Cortex of kidney (tissue), 1 donor: ENCODE data around the gene UTF1.

Experiments
- DNase-seq: peaks from one replicate; lab custom pipeline; 2025; lab: John Stamatoyannopoulos, UW

UTF1 gene

DNA sequence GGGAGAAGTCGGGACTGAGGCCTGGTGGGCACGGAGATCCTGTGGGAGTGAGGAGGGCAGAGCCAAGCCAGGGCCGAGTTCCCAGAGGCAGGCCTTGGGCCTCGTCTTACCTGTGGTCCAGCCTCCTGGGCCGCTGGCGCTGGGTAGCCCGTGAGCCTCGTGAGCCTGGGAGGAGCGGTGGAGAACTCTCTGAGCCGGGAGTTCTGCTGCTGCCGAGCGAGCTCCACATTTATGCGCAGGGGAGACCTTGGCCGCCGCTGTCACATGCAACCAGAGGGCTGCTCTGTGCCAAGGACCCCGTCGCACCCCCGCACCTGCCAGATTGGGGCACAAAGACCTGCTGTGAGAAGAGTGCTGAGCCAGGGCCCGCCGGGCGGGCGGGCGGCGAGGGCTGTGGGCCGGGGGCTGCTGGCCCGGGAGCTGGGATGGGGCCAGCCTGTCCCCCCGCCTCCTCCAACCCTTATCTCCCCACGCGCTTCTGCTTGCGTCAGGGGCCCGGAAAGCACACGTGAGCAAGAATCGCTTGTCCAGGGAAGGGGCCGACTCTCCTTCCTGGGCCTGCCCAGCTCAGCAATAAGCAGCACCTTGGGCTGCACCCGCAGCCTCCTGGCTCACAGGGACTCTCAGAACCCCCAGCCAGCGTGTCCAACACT lies 17.8 kb downstream of the UTF1 start:
- no peak for DNase-seq

DNA sequence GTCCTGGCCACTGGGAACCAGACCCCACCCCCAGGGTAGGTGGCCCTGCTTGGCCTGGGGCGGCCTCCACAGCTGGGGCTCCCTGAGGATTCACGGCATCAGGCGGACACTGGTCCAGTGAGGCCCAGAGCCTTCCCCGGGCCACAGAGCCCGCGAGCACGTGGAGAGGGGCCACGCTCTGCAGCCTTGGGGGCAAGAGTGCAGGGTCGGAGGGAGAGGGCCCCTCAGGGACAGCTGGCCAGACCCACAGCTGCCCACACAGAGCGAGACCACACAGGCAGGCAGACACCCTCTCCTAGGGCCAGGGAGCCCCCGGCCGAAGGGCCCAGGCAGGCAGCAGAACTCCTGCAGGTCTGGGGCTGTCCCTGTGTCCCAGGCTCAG lies 18.3 kb downstream of the UTF1 start:
- no peak for DNase-seq

DNA sequence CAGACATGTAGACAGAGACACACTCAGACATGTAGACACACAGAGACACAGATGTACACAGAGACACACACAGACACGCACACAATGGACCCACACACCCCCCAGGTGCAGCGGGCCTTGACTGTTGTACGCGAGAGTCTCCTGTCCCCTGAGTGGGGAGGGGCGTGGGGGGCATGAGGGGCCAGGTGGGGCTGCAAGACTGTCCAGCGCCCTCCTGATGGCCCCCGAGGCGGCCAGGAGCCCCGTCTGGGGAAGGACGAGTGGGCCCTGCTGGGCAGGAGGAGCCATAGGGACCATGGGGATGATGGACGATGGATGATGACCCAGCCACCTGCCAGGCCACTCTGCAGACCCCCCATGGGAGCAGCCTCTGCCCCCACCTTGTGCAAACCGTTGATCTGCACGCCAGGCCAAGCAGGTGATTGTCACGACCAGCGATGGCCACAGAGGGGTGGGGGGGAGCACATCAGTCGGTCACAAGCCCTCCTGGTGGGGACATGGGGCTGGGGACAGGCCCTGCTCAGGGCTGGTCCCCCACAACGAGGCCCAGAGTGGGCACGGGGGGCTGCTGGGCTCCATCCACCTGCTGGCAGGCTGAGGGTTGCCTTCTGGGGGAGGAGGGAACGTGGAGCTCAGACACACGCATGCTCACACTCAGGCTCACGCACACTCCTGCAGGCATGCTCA lies 19.2 kb downstream of the UTF1 start:
- no peak for DNase-seq

DNA sequence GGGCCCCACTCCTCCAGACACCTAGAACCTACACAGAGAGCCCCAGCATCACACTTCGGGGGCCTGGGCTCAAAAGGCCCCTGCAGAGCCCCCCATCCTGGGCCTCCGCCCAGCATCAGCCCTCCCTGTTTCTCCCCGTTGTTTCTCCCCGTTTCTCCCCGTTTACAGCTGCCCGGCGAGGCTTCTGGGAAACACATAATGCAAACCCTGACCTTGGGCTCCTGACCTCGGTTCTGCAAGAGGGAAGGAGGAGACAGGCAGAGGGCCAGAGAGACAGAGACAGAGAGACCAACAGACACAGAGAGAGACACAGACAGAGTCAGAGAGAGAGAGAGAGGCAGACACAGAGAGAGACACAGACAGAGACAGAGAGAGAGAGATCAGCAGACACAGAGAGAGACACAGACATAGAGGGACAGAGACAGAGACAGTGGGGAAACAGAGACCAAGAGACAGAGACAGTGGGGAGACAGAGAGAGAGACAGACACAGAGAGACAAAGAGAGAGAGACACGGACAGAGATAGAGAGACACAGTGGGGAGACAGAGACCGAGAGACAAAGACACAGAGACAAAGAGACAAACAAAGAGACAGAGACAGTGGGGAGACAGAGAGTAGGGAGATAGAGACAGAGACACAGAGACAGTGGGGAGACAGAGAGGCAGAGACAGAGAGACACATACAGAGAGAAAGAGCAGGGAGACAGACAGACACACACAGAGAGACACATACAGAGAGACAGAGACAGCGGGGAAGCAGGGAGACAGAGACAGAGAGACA lies 20.1 kb downstream of the UTF1 start:
- DNase-seq: no peak

DNA sequence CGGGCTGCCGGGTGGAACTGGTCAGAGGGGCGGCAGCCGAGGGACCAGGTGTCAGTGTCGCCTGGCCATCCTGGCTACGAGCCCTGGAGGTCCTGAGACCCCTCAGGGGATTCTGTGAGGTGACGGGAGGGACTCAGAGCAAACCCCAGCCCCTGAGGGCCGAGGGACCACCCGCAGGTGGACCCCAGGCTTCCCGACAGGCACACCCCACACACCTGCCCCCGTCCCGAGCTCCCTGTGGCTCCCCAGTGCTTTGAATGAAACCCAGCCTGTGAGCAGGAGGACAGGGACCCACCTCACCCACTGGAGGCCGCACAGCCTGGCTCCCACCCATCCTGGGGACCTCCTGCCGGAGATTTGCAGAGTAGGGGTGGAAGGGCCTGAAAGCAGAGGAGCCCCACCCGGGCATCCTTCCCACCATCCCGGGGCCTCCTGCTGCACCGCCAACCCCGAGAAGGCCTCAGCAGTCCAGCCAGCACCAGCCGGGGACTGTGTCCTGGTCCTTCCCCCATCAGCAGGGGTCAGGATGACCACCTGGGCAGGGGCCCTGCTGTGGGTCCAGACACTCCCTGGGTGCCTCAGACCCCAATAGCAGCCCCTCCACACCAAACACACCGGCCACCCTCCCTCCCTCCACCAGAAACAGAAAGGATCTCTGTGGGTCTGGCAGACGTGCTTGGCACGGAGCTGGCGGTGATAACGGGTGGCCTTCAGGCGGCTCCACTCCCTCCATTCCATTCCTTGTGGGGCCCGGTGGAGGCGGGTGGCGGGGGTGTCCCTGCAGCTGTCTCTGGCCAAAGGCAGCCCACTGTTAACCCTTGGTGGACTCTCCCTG lies 21.6 kb downstream of the UTF1 start:
- DNase-seq: no peak

DNA sequence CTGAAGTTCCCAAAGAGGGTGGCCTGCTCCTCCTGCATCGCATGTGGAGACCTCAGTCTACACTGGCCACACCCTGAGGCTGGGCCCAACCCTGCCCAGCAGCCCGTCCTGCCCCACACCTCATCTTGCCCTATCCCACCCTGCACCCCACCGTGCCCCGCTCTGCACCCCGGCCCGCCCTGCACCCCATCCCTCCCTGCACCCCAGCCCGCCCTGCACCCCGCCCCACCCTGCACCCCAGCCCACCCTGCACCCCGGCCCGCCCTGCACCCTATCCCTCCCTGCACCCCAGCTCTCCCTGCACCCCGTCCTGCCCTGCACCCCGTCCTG lies 22.2 kb downstream of the UTF1 start:
- no peak for DNase-seq

DNA sequence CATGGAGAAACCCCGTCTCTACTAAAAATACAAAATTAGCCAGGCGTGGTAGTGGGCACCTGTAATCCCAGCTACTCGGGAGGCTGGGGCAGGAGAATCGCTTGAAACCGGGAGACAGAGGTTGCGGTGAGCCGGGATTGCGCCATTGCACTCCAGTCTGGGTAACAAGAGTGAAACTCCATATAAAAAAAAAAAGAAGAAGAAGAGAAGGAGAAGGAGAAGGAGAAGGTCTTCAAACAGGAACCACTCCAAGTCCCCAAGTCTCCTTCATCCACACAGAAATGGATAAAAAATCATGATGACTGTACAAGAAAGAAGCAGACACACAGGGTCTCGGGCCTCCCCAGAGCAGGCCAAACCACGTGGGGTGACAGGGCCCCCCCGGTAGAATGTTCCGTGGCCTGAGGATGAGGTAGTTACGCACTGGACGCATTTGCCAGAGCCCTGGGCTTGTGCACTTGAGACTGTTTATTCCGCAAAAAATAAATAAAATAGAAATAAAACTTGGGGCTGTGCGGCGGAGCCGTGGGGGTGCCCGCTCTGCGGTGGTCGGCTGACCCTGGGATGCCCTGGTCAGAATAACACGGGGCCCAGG lies 23.4 kb downstream of the UTF1 start:
- DNase-seq: no peak

DNA sequence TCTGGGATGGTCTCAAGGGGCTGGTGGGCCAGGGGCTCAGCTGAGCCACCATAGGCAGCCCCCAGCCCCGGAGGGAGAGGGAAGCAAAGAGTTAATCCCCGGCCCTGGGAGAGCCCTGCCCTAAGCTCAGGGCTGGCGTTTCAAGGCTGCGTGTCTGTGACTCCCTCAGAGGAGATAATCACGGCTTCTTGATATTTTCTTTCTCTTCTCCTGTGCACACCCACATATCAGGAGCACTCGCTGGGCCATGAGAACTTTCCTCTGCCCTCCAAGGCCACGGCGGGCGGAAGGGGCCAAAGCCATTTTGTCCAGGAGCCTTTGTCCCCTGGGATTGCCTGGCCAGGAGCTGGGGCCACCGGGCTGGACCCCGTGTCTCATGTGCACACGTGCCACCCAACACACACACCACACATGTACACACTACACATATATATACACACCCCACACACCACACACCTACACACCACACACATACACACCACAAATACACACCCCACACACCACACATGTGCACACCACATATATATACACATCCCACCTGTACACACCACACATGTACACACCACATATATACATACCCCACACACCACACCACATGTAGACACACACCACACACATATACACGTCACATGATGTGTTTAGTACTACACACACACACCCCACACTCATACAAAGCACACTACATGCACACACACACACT lies 24.6 kb downstream of the UTF1 start:
- DNase-seq: no peak

DNA sequence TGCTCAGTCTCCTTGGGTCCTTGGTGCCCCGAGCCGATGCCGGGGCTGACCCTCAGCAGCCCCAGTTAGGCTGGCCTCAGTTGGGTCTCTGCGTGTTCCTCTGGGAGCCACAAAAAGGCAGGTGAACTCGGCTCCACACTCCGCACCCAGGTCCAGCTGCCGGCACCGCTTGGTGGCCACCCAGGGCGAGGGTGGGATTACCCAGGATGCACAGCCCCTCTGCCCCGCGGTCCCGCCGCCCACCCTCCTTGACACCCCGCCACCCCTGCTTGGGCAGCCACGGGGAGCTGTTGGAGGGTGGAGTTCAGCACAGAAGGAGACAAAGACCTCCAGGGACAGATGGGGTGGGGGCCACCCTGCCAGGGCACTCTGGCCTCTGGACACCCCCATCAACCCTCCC lies 25.3 kb downstream of the UTF1 start:
- no peak for DNase-seq

DNA sequence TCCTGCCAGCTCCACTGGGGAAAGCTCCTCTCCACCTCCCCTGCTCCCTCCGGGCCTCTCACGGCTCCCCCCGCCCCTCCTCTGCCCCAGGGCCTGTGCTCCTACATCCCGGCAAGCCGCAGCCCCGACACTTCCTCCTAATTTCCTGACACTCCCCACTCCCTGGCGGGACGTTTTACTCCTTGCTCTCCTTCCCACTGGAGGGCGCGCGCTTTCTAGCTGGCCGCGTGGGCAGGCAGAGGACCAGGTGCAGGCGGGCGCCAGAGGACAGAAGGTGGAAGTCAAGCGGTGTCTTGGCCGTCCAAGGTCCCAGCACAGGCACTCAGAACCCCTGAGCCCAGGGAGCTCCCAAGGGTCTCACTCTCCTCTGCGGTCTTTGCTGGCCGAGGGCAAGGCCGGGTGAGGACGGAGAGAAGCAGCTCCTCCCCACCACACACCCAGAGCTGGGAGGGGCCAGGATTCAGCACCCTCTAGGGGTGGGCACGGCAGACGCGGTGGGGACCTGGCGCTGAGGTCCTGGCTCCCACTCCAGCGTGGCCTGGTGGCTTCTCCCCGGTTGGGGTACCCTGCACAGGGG lies 27.6 kb downstream of the UTF1 start:
- DNase-seq: no peak

DNA sequence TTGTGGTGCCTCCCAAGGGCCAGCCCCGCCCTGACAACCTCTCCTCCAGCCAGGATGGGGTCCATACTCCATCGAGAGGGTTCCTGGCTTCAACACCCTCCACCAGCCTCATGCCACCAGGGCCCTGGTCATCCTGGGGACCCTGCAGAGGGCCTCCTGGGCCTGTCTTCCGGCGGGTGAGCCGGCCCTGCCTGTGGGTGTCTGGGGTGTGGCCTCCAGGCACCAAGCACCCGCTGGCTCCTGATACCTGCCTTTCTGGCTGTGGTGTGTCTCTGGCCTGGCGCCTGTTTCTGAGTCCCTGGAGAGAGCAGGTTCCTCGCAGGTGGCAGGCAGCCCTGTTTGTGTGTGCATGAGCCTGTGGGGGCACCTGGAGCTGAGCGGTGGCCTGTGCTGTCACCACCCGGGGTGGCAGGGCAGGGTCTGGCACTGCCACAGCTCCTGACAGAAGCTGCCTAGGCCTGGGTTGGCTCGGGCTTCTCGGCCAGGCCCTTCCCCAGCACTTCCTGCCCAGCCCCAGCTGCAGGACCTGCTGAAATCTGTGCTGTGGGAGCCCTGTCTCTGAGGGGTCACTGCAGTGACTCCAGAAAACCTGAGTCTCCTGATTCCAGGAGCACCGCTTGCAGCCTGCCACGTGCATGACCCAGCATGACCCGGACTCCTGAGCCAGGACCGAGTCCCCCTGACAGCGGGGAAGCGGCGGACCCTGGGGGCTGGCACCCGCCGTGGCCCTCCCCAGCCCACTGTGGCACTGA lies 28.2 kb downstream of the UTF1 start:
- no peak for DNase-seq

DNA sequence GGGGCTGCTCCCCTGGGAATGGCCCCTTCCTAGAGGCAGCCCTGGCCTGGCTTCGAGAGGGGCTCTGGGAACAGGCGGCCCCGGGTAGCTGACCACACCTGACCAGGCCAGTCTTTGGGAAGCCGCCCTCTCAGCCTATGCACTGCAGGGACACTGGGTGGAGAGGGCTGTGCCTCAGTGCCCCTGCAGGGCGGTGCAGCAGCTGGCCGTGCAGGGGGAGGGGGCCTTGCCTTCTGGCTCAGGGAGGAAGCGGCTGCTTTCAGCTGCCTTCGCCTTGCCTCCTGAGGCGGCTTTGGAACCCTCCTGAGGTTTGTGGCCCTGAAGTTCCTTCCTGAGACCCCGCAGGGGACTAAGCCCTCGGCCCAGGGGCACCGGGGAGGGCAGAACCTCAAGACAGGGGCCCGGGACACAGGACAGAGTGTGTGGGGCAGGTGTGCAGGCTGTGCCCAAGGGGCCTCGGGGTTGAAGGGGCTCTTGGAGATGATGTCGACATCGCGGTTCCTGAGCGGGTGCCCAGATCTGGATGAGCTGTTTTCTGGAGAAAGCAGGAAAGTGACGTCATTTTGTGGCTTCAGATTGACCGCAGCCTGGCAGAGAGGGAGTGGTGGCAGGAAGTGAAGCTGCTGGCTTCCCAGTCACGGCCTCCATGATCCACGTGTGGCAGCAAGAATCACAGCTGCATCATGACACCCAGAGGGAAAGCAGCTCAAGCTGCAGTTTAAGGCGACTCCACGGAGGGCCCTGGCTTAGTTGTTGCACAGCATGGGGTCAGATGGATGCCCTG lies 29.0 kb downstream of the UTF1 start:
- no peak for DNase-seq

DNA sequence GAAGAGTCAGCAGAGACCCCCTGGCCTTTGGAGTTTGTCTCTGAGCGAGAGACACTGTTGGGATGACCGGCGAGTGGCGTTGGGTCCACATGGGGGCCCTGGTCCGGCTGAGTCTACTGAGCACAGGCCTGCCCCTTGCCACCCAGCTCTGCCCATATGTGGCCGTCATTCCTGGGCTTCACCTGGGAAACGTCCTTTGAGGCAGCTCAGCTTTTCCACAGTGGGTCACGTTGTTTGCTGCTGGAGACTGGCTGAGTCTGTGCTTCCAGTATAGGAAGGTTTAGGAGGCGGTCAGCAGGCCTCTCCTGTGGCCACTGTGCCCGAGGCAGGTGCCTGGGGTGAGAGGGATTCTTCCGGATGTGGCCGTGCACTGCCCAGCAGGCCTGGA lies 29.6 kb downstream of the UTF1 start:
- no peak for DNase-seq

DNA sequence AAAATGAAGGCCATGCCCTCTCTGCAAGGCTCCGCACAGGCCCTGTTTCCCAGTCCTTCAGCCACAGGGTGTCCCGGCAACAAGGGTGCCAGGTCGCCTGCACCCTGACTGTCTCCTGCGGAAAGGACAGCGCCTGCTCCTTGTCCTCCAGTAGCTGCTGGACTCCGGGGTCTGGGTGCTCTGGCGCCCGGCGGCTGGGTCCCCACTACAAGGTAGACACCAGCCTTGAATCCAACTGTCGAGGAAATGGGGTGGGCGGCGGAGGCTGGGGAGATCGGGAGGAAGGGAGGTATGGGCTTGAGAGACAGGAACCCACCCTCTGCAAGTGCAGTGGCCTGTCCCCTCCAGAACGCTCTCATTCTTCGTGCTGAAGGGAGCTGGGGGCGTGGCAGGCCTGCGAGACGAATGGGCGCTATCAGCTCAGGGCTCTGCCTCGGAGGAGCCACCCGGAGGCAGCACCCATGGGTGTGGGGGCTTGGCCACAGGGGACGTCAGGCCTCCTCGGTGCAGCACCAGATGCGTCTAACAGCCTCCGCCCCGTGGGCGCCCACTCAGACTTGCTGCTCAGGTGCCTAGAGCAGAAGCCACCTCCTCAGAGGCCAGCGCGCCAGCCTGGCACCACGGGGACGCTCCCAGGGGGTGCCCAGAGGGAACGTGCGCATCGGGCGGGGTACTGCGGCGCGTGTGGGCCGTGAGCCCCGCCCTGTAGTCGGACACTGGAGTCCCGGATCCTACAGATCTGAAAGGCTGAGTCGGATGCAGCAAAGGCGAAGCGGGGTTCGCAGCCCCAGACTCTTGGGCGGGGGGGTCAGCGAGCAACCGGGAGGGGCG lies 31.1 kb downstream of the UTF1 start:
- no peak for DNase-seq

DNA sequence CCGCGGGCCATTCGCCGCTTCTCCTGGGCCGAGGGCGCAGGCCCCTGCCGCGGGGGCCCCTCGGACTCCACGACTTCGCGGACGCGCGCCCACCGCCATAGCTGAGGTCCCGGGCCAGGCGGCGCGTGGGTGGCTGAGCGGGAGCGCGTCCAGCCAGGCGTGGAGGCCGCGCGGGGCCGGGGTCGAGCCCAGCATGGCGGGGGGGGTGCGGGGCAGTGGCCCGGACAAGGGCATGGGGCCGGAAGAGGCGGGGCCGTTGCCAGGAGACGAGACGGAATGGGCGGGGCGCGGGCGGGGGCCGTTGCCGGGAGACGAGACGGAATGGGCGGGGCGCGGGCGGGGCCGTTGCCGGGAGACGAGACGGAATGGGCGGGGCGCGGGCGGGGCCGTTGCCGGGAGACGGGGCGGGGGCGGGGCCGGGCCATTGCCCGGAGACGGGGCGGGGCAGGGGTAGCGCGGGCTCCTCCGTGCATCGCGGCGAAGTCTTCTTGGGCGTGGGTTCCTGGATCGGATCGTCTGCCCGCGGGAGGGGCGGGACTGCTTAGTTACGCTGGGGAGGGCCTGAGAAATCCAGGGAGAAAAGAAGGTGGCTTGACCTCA lies 31.8 kb downstream of the UTF1 start:
- DNase-seq: no peak

DNA sequence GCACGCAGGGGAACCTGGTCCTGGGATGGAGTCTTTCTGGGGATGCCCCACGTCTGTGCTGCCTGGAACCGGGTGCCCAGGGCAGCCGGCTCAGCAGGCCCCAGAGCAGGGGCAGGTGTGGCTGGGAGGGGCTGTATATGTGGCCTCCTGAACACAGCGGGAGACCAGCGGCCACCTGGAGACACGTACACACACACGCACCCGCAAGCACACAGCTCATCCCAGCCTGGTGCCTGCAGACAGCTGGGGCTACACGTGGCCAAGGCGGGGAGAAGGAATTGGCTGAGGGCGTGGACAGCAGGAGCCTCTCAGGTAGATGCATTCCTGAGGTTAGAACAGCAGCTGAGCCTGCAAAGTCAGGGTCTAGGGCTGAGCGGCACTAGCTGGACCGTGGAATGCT lies 32.7 kb downstream of the UTF1 start:
- DNase-seq: no peak

DNA sequence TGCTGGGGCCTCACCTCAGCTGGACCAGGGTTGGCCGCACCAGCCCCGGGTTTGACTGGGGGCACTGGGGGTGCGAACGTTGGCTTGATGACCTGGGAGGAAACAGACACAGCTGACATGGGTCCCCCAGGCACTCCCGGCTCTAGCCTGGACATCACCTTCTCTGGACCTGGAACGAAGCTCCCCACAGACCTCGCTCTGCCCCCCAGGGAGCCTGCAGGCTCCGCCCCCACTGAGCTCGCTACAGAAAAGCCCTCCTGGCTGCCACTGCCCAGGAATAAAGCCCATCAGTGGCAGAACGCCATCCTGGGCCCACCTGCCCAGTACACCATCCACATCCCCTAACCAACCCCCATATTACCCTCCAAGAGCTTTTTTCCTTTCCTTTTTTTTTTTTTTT lies 33.7 kb downstream of the UTF1 start:
- DNase-seq: no peak

DNA sequence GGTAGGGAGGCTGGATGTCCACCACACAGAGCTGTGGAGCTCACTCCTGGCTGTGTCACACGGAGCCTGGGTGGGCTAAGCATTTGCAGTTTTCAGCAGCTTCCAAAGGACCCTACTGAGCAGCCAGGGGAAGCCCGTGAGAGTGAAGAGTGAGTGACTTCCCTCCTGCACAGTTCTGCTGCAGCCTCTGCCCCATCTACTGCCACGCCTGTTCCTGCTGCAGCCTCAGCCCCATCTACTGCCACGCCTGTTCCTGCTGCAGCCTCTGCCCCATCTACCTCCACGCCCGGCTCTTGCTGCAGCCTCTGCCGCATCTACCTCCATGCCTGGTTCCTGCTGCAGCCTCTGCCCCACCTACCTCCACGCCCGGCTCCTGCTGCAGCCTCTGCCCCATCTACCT lies 34.4 kb downstream of the UTF1 start:
- no peak for DNase-seq
